Esophagus muscularis mucosa (tissue), 4 donors: ENCODE results near the gene BRI3BP. TPM values are rescaled to one million over a fixed set of nuclear protein-coding genes. Genes with fewer than 3 reads are reported as not detected.
"Not testable (repeated sequence)": the region's sequence is repeated elsewhere in the genome, so short reads cannot be mapped to it uniquely, and the experiment has no call there.

Experiments
- DNase-seq: peaks from one replicate; pipeline ENCODE4 v3.0.0-alpha.2; 2017; ENCODE audit errors: extremely low spot score
- H3K27ac ChIP-seq, 4 donors: fragments of 200-600 bp; sonication (generic); replicated peaks in 1 of 4; 1 replicate in 3 of 4; 2 replicates in 1 of 4; pipeline ENCODE4 v1.5.1; 2016 to 2019; ENCODE audit warnings: mild to moderate bottlenecking in 1 of 4
- H3K27me3 ChIP-seq, 4 donors: fragments of 200-600 bp; sonication (generic); one replicate each; pipeline versions ENCODE4 v1.5.1 to v1.6.0; 2016 to 2019
- H3K36me3 ChIP-seq, 4 donors: fragments of 200-600 bp; sonication (generic); one replicate each; pipeline ENCODE4 v1.5.1; 2016 to 2019
- H3K4me1 ChIP-seq, 4 donors: fragments of 200-600 bp; sonication (generic); one replicate each; pipeline ENCODE4 v1.5.1; 2016 to 2019
- H3K4me3 ChIP-seq, 4 donors: fragments of 200-600 bp; sonication (generic); 1 replicate in 2 of 4; 2 replicates in 2 of 4; pipeline ENCODE4 v1.5.1; 2016 to 2019; ENCODE audit warnings: mild to moderate bottlenecking in 4 of 4, moderate library complexity in 1 of 4
- H3K9me3 ChIP-seq, 4 donors: fragments of 200-600 bp; sonication (generic); 1 replicate in 3 of 4; 2 replicates in 1 of 4; pipeline ENCODE4 v1.5.1; 2016 to 2019
- EP300 ChIP-seq: sonication (generic); formaldehyde crosslinking; IDR thresholded peaks from one replicate; pipeline ENCODE4 v1.6.1; 2017; ENCODE audit warnings: antibody characterized with exemption
- POLR2A ChIP-seq: fragments of 450-650 bp; IDR thresholded peaks from one replicate; pipeline ENCODE4 v1.6.1; 2017; ENCODE audit warnings: antibody characterized with exemption, moderate library complexity, mild to moderate bottlenecking, low read depth
- POLR2AphosphoS5 ChIP-seq, 2 donors: sonication (generic); formaldehyde crosslinking; IDR thresholded peaks; one replicate each; pipeline ENCODE4 v1.6.1; 2017; ENCODE audit warnings: antibody characterized with exemption in 2 of 2
- WGBS: methylation state at CpG from one replicate; pipeline ENCODE4 v1.1.5; 2018; 5-methylcytosine and 5-hydroxymethylcytosine counted together
- intact Hi-C: fragments of 100-400 bp; cut with DNase I; formaldehyde crosslinking; loops from one replicate; pipeline ENCODE4 v1.15.1; 2023
- total RNA-seq, 4 donors: library from RNA; depleted of rRNA; stranded (reverse); fragments of >200 nt; gene quantifications; one replicate each; pipeline versions ENCODE4 v1.1.0 to v1.2.1, GENCODE V29; 2016
- TF ChIP-seq, protein P1 (sequence below), 3 experiments: fragments of 200-600 bp in 2 of 3; fragments of 450-650 bp in 1 of 3; sonication (generic) in 2 of 3; IDR thresholded peaks; one replicate each; pipeline ENCODE4 v1.5.1; 2017 to 2019; ENCODE audit warnings: antibody characterized with exemption in 3 of 3, mild to moderate bottlenecking in 2 of 3, moderate library complexity in 1 of 3

BRI3BP gene
- total RNA-seq, 4 donors from 2014 or later = 2.2 to 3.3 (median 2.5) TPM

DNA sequence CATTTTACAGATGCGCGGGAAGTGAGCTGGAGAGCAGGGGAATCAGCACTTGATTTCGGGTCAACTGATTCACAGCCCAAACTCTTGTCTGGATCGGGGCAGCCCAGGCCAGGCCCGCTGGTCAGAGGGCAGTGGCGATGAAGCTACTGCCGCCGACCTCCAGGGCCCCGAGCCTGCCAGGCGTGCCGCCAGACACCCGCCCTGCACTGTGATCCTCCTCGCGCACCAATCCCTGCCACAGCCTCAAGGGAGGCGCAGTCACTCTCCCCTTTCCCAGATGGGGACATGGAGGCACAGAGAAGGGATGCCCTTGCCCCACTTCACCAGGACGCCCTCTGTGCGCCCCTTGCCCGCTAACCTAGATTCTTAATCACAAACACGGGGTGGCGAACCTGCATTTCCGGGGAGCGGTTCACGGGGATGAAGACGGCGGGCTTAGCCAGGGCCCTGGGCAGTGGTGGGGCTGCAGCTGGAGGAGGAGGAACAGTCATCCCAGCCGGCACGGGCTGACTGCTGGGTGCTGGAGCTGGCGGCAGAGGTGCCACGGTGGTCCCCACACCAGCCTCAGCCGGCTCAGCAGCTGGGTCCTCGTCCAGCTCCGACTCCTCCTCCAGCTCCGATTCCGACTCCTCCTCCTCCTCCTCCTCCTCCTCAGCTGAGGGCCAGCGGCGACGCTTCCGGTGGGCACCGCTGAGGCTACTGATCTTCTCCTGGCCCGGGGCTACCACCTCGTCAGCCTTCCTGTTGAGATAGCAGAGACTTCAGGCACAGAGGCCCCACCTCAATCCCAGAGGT is 13.2 kb upstream of the BRI3BP start:
- no peak overlapping the region for H3K27ac ChIP-seq
- H3K36me3 ChIP-seq = peaks cover 64 to 99% (median 95%) of the 10 kb centered on the region in 4 donors
- no peak overlapping the region for H3K4me3 ChIP-seq
- TF ChIP-seq POLR2A = no peak
- TF ChIP-seq, protein P1, sequence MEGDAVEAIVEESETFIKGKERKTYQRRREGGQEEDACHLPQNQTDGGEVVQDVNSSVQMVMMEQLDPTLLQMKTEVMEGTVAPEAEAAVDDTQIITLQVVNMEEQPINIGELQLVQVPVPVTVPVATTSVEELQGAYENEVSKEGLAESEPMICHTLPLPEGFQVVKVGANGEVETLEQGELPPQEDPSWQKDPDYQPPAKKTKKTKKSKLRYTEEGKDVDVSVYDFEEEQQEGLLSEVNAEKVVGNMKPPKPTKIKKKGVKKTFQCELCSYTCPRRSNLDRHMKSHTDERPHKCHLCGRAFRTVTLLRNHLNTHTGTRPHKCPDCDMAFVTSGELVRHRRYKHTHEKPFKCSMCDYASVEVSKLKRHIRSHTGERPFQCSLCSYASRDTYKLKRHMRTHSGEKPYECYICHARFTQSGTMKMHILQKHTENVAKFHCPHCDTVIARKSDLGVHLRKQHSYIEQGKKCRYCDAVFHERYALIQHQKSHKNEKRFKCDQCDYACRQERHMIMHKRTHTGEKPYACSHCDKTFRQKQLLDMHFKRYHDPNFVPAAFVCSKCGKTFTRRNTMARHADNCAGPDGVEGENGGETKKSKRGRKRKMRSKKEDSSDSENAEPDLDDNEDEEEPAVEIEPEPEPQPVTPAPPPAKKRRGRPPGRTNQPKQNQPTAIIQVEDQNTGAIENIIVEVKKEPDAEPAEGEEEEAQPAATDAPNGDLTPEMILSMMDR (IDR thresholded peaks at IDR 0.05) = no peak
- 93% methylated on average over 31 of the region's 41 CpGs for WGBS
- intact Hi-C loops = no loop called here
- no peaks in the 10 kb centered on the region for H3K4me1 ChIP-seq
- H3K9me3 ChIP-seq = no peaks in the 10 kb centered on the region
- DNase-seq = no peak
- H3K27me3 ChIP-seq = no peaks in the 10 kb centered on the region

GRCh38 chr12:124986876-124987275 is 6.6 kb upstream of the BRI3BP start:
- H3K9me3 ChIP-seq, H3K27me3 ChIP-seq, DNase-seq, H3K4me3 ChIP-seq, H3K27ac ChIP-seq: not testable (repeated sequence)
- H3K4me1 ChIP-seq = peaks cover 6 to 23% (median 14%) of the 10 kb centered on the region in 4 donors
- 98% methylated on average over 15 of the region's 15 CpGs for WGBS
- peaks cover 26 to 46% (median 41%) of the 10 kb centered on the region in 4 donors for H3K36me3 ChIP-seq
- intact Hi-C loops = loop anchor here (5.0 kb wide), 1 partner anchor 75 kb away; no protein-coding TSS in a partner anchor

GRCh38 chr12:124992874-124993625 is 395 bp upstream of the BRI3BP start:
- intact Hi-C loops = no loop called here
- H3K27me3 ChIP-seq = no peaks in the 10 kb centered on the region
- 2% methylated on average over 29 of the region's 35 CpGs for WGBS
- H3K36me3 ChIP-seq = no peaks in the 10 kb centered on the region
- no peak for DNase-seq
- H3K9me3 ChIP-seq = no peaks in the 10 kb centered on the region
- H3K4me3 ChIP-seq = peak overlapping the region; percentile 64 to 84 (median 69)
- no peak overlapping the region for H3K27ac ChIP-seq
- TF ChIP-seq POLR2AphosphoS5 (IDR thresholded peaks at IDR 0.05) (no peak), POLR2A (no peak), EP300 (no peak)
- TF ChIP-seq, protein P1 (IDR thresholded peaks at IDR 0.05) = no peak
- H3K4me1 ChIP-seq = peaks cover 15 to 38% (median 27%) of the 10 kb centered on the region in 4 donors

DNA sequence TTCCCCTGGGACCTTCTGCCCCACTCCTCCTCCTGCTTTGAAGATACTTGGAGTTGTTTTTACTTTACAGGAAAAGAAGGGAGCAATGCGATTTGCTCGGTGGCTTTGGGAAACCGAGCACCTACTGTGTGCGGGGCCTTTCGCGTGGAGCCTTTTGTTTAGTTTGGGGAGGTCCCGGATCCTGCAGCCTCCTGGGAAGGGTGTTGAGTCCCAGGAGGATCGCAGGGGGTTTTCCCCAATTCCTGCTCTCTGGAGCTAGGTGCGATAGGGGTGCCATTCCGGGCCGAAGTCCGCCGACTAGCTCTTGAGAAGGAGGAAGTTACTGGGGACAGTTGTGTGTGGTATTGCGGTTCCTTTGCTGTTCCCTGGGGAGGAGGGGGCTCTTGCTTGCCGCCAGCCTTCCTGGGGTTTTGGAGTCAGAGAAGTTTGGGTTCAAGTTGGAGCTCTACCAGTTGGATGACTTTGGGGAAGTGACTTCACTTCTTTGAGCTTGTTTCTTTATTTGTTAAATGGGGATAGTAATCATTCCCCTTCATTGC is 1.1 kb downstream of the BRI3BP start:
- 17% methylated on average over 13 of the region's 15 CpGs for WGBS
- Histone ChIP-seq H3K36me3 (no peaks in the 10 kb centered on the region), H3K9me3 (no peaks in the 10 kb centered on the region), H3K27me3 (no peaks in the 10 kb centered on the region), H3K4me1 (peaks cover 10 to 27% (median 18%) of the 10 kb centered on the region in 4 donors), H3K27ac (no peak overlapping the region), H3K4me3 (peak overlapping the region; percentile 64 to 84 (median 69))
- intact Hi-C loops = no loop called here
- DNase-seq = no peak
- TF ChIP-seq POLR2AphosphoS5 (IDR thresholded peaks at IDR 0.05) = no peak
- TF ChIP-seq, protein P1 (IDR thresholded peaks at IDR 0.05) = no peak
- TF ChIP-seq EP300 = no peak
- no peak for TF ChIP-seq POLR2A
